Heart right ventricle (tissue), 16 donors: ENCODE data around the gene NRXN3. TPM values are rescaled to one million over a fixed set of nuclear protein-coding genes. Genes with fewer than 3 reads are reported as not detected.

ENCODE experiments used
- ATAC-seq, 8 donors: fragments of 200-7000 bp; cut with Tn5 transposase; one replicate each; pipeline ENCODE4 v1.9.1; 2020; ENCODE audit warnings: mild to moderate bottlenecking in 8 of 8, moderate library complexity in 8 of 8, moderate number of reproducible peaks in 1 of 8
- DNase-seq, 2 donors: peaks; one replicate each; pipeline ENCODE4 v3.0.0-alpha.2; 2020
- H3K27ac ChIP-seq, 10 donors: fragments of 200-600 bp; sonication (generic) in 2 of 10; one replicate each; pipeline versions ENCODE4 v1.5.0 to v1.8.0; 2020 to 2022; ENCODE audit warnings: mild to moderate bottlenecking in 3 of 10
- H3K27me3 ChIP-seq, 7 donors: fragments of 200-600 bp; one replicate each; pipeline ENCODE4 v1.8.0; 2021 to 2022; ENCODE audit warnings: mild to moderate bottlenecking in 2 of 7
- H3K36me3 ChIP-seq, 9 donors: fragments of 200-600 bp; sonication (generic) in 1 of 9; one replicate each; pipeline versions ENCODE4 v1.5.0 to v1.8.0; 2020 to 2022; ENCODE audit warnings: mild to moderate bottlenecking in 2 of 9
- H3K4me1 ChIP-seq, 9 donors: fragments of 200-600 bp; sonication (generic) in 1 of 9; one replicate each; pipeline versions ENCODE4 v1.5.0 to v1.8.0; 2020 to 2022; ENCODE audit warnings: mild to moderate bottlenecking in 4 of 9
- H3K4me3 ChIP-seq, 10 donors: fragments of 200-600 bp; sonication (generic) in 2 of 10; one replicate each; pipeline versions ENCODE4 v1.5.0 to v1.8.0; 2020 to 2022; ENCODE audit warnings: mild to moderate bottlenecking in 7 of 10, moderate library complexity in 2 of 10
- H3K9me3 ChIP-seq, 11 donors: fragments of 200-600 bp in 10 of 11; sonication (generic) in 2 of 11; one replicate each; pipeline versions ENCODE4 v1.5.0 to v1.8.0; 2013 to 2022; ENCODE audit warnings: mild to moderate bottlenecking in 2 of 11, control low read depth in 1 of 11, moderate library complexity in 1 of 11
- WGBS, 2 donors: extraction: QIAGEN DNeasy Blood & Tissue Kit; methylation state at CpG; one replicate each; pipeline ENCODE4 v1.1.7; 2013; ENCODE audit warnings: inconsistent platforms in 1 of 2; 5-methylcytosine and 5-hydroxymethylcytosine counted together
- intact Hi-C, 10 donors: fragments of 100-400 bp; cut with DNase I; formaldehyde crosslinking; loops; one replicate each; pipeline versions ENCODE4 v1.11.1 to v1.14.2; 2022
- polyA plus RNA-seq, 2 donors: library from polyadenylated mRNA; stranded (reverse); fragments of 200-250 nt; gene quantifications; one replicate each; pipeline ENCODE4 v1.2.3, GENCODE V29; 2013
- total RNA-seq, 10 donors: library from RNA; stranded (reverse); fragmentation: NEBNext Ultra II Directional in 3 of 10; extraction: Animal tissue kit (Norgen Biotek cat#: 25700) in 3 of 10; gene quantifications; one replicate each; pipeline versions ENCODE4 v1.2.1 to v1.2.4, GENCODE V29; 2021 to 2023
- TF ChIP-seq, protein P1 (sequence below), 9 donors: fragments of 200-600 bp; sonication (generic) in 2 of 9; IDR thresholded peaks; one replicate each; pipeline versions ENCODE4 v1.5.0 to v1.8.0; 2021 to 2022; ENCODE audit warnings: antibody characterized with exemption in 9 of 9, mild to moderate bottlenecking in 5 of 9, moderate library complexity in 1 of 9
- donor health status: Arrhythmogenic right ventricular cardiomyopathy.
- donor health status: ischemic (EF 13 %, LVEDD 7.1; RV severe dilation, severe dysfunction).
- donor health status: healthy with polysubstance abuse.
- donor health status: DM: no; HTN: yes; CAD: no.
- donor health status: DM: no; HTN: no; CAD: no.
- donor health status: ischemic (EF 25% LVEDD 6.9; RV normal size, moderate dysfunction).
- donor health status: ischemic (EF 25% LVEDD 5.7; RV mildly dilated, moderate dysfunction).
- donor health status: healthy.
- donor health status: DM: yes; HTN: yes; CAD: no.
- donor health status: Ischemic cardiomyopathy.
- donor health status: ischemic (EF 35%, LVEDD 5.7; RV mildly dilated, moderate dysfunction).
- donor health status: nonischemic (EF 11% LVEDD 7.7; RV severe dilation, severe dysfunction).
- donor health status: DM: yes; HTN: yes; CAD: no.
- donor health status: PGD.
- donor health status: ischemic (EF 29% LVEDD 5.4; RV normal size, mild dysfunction).
- donor health status: nonischemic (EF 23%, LVEDD 6.1; RV moderate dilation, normal function).

The NRXN3 gene
- total and polyA plus RNA-seq, 12 donors, result 0.23 to 1.8 (median 0.87) TPM

DNA sequence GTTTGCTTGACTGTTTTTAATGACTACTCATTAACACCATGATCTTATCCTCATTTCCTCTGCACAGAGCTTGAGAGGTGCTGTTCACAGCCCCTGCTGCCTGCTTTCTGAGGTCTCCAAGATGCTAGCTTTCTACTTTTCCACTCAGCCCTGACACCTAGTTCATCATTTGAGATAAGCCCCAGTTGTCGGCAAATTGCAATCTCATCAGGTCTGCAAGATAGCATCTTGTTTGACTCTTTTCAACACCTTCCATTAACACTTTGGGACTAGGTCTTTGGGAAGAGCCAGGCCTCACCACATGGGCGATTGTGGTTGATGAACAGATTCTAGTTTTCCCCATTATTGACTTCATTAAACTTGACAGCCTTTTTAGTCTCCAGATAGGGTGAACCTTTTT is 1136.4 kb downstream of the NRXN3 start:
- intact Hi-C loops, result no loop called here
- DNase-seq, result no peak
- Histone ChIP-seq H3K27me3 (no peaks in the 10 kb centered on the region), H3K4me1 (no peaks in the 10 kb centered on the region), H3K4me3 (no peak overlapping the region), H3K9me3 (peaks cover 0 to 6% (median 0%) of the 10 kb centered on the region in 11 donors), H3K36me3 (no peaks in the 10 kb centered on the region), H3K27ac (no peak overlapping the region)
- TF ChIP-seq, protein P1, sequence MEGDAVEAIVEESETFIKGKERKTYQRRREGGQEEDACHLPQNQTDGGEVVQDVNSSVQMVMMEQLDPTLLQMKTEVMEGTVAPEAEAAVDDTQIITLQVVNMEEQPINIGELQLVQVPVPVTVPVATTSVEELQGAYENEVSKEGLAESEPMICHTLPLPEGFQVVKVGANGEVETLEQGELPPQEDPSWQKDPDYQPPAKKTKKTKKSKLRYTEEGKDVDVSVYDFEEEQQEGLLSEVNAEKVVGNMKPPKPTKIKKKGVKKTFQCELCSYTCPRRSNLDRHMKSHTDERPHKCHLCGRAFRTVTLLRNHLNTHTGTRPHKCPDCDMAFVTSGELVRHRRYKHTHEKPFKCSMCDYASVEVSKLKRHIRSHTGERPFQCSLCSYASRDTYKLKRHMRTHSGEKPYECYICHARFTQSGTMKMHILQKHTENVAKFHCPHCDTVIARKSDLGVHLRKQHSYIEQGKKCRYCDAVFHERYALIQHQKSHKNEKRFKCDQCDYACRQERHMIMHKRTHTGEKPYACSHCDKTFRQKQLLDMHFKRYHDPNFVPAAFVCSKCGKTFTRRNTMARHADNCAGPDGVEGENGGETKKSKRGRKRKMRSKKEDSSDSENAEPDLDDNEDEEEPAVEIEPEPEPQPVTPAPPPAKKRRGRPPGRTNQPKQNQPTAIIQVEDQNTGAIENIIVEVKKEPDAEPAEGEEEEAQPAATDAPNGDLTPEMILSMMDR (IDR thresholded peaks at IDR 0.05), result no peak
- 15 to 19% methylated on average over 2 of the region's 2 CpGs for WGBS, 2 donors
- no peak for ATAC-seq

DNA sequence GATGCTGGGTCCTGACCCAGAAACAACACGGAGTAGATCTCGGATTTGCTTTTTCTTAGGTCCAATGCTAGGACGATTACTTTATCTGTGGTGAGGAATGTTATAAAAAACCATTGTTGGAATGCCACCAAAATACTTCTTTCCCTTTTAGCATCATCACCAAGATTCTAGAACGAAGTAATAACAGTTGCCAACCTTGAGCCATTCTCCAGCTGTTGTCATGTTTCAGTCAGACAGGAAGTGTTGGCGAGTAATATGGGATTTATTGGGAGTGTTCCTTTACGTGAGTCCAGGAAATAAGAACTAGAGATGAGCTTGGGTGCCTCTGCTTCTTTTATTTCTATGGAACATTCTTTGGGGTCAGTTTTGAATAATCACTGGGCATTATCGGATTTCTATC is 1148.2 kb downstream of the NRXN3 start:
- DNase-seq (no peak), ATAC-seq (no peak)
- no peaks in the 10 kb centered on the region for H3K27me3 ChIP-seq
- H3K4me3 ChIP-seq, result no peak overlapping the region
- H3K9me3 ChIP-seq, result no peaks in the 10 kb centered on the region
- H3K27ac ChIP-seq, result no peak overlapping the region
- 44 to 48% methylated on average over 7 of the region's 7 CpGs for WGBS, 2 donors
- H3K4me1 ChIP-seq, result no peaks in the 10 kb centered on the region
- intact Hi-C loops, result no loop called here
- TF ChIP-seq, protein P1 (IDR thresholded peaks at IDR 0.05), result no peak
- no peaks in the 10 kb centered on the region for H3K36me3 ChIP-seq

DNA sequence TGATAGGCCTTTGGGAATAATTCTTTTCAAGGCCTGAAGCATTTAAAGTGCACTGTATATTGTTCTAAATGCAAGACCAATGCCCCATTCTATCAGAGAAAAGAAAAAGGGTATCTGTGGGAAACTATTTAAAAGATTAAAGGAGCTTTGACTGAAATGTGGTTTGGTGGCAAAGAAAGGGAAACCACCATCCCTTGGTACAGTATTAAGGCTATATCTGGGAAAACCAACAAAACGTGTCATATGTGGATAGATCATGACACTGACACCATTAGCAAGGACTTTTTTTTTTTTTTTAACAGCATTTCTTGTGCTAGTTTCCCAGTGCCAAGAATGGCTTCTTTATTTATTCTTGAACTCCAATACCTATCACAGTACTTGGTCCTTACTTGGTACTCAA is 1150.4 kb downstream of the NRXN3 start:
- intact Hi-C loops, result no loop called here
- WGBS, 2 donors, result 49 to 59% methylated on average over 1 of the region's 1 CpG

DNA sequence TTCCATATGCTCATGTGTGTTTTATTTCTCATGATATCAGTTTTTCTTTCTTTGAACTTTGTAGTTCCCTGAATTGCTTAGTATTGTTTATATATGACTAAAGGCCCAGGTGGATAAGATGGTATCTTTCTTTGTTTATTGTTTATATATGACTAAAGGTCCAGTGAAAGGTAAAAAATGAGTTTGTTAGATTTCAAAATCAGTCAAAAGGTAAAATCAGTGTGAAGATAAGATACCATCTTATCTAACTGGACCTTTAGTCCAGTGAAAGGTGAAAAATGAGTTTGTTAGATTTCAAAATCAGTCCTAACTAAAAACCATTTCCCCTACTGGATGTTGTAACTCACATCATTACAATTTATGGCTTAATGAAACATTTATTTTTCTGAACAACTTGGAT is 1150.9 kb downstream of the NRXN3 start:
- no peak overlapping the region for H3K27ac ChIP-seq
- H3K9me3 ChIP-seq, result no peaks in the 10 kb centered on the region
- H3K27me3 ChIP-seq, result no peaks in the 10 kb centered on the region
- no peak for ATAC-seq
- no peak for DNase-seq
- H3K36me3 ChIP-seq, result no peaks in the 10 kb centered on the region
- intact Hi-C loops, result no loop called here
- TF ChIP-seq, protein P1 (IDR thresholded peaks at IDR 0.05), result no peak
- no peaks in the 10 kb centered on the region for H3K4me1 ChIP-seq
- no peak overlapping the region for H3K4me3 ChIP-seq

More for the DNA sequence above, 1150.4 kb downstream of the NRXN3 start:
- TF ChIP-seq, protein P1 (IDR thresholded peaks at IDR 0.05), result no peak
- ATAC-seq (no peak), DNase-seq (no peak)
- Histone ChIP-seq H3K36me3 (no peaks in the 10 kb centered on the region), H3K9me3 (no peaks in the 10 kb centered on the region), H3K4me1 (no peaks in the 10 kb centered on the region), H3K4me3 (no peak overlapping the region), H3K27ac (no peak overlapping the region), H3K27me3 (no peaks in the 10 kb centered on the region)

DNA sequence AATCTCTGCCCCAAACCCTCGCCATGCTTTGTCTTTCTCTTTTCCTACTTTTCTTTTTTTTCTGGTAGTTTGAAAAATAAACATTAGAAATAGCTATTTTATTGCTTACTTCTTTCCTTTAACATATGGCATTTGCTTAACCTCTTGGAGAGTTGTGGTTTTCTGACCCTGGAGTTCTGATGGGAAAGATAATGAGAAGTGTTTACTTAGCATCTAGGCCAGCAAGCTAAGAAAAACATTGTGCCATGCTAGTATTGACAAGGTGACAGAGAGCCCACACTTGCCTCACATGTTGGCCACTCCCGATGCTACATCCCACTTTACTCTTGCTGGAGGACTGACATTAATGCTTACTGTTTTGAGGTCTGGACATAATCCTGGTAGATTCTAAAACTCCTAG is 1154.9 kb downstream of the NRXN3 start:
- WGBS, 2 donors, result 55 to 56% methylated on average over 2 of the region's 2 CpGs

More for the DNA sequence above, 1154.9 kb downstream of the NRXN3 start:
- DNase-seq, result no peak
- intact Hi-C loops, result no loop called here
- H3K27ac ChIP-seq, result no peak overlapping the region
- ATAC-seq, result no peak
- H3K4me3 ChIP-seq, result no peak overlapping the region
- TF ChIP-seq, protein P1 (IDR thresholded peaks at IDR 0.05), result no peak
- H3K4me1 ChIP-seq, result no peaks in the 10 kb centered on the region
- no peaks in the 10 kb centered on the region for H3K27me3 ChIP-seq
- H3K9me3 ChIP-seq, result no peaks in the 10 kb centered on the region
- no peaks in the 10 kb centered on the region for H3K36me3 ChIP-seq
